Osteoblast (primary cell): ENCODE results near the gene TEPSIN. TPM values are rescaled to one million over a fixed set of nuclear protein-coding genes. Genes with fewer than 3 reads are reported as not detected.

Source experiments
- DNase-seq: peaks from one replicate; pipeline ENCODE4 v3.0.0; 2011; ENCODE audit warnings: low spot score, mixed read lengths; ENCODE audit not compliant: insufficient read length; ENCODE audit errors: missing footprints
- H2AFZ ChIP-seq: 2 replicates; pipeline ENCODE4 v1.6.0; 2011; ENCODE audit warnings: mild to moderate bottlenecking, low read length
- H3K27ac ChIP-seq: 2 replicates; pipeline ENCODE4 v1.5.1; 2011; ENCODE audit warnings: mild to moderate bottlenecking, low read depth, low read length, moderate library complexity
- H3K27me3 ChIP-seq: 2 replicates; pipeline ENCODE4 v1.6.0; 2012; ENCODE audit warnings: mild to moderate bottlenecking, control low read depth, inconsistent platforms, low read length, moderate library complexity; ENCODE audit not compliant: insufficient read depth
- H3K36me3 ChIP-seq: 2 replicates; pipeline ENCODE4 v1.5.1; 2011; ENCODE audit warnings: mild to moderate bottlenecking, low read length, control low read depth, moderate library complexity; ENCODE audit not compliant: insufficient read depth
- H3K4me1 ChIP-seq: 2 replicates; pipeline ENCODE4 v1.5.1; 2011; ENCODE audit warnings: mild to moderate bottlenecking, low read length, control low read depth, moderate library complexity; ENCODE audit not compliant: insufficient read depth
- H3K4me2 ChIP-seq: 2 replicates; pipeline ENCODE4 v1.6.0; 2011; ENCODE audit warnings: mild to moderate bottlenecking, low read length; ENCODE audit not compliant: insufficient read depth
- H3K4me3 ChIP-seq: fragments of 200-600 bp; sonication (generic); 3 replicates; pipeline ENCODE4 v1.5.1; 2012; ENCODE audit warnings: mild to moderate bottlenecking, low read length, inconsistent platforms; ENCODE audit not compliant: insufficient read depth
- H3K79me2 ChIP-seq: 2 replicates; pipeline ENCODE4 v1.6.0; 2012; ENCODE audit warnings: mild to moderate bottlenecking, low read length, control low read depth, inconsistent platforms; ENCODE audit not compliant: insufficient read depth
- H3K9me3 ChIP-seq: 2 replicates; pipeline ENCODE4 v1.5.1; 2011; ENCODE audit warnings: low read depth, low read length, control low read depth
- H4K20me1 ChIP-seq: 2 replicates; pipeline ENCODE4 v1.6.0; 2012; ENCODE audit warnings: mild to moderate bottlenecking, low read length, control low read depth; ENCODE audit not compliant: insufficient read depth
- total RNA-seq: library from RNA; depleted of rRNA; stranded (reverse); fragments of >200 nt; gene quantifications from 2 replicates; pipeline ENCODE4 v1.2.3, GENCODE V29; 2012
- TF ChIP-seq, protein P1 (sequence below): IDR thresholded peaks from 2 replicates; pipeline ENCODE4 v1.5.1; 2011; ENCODE audit warnings: mild to moderate bottlenecking, low read depth, low read length, moderate library complexity; ENCODE audit errors: extremely low read depth

Gene TEPSIN
- total RNA-seq, 1 donor: 16.6 TPM

DNA sequence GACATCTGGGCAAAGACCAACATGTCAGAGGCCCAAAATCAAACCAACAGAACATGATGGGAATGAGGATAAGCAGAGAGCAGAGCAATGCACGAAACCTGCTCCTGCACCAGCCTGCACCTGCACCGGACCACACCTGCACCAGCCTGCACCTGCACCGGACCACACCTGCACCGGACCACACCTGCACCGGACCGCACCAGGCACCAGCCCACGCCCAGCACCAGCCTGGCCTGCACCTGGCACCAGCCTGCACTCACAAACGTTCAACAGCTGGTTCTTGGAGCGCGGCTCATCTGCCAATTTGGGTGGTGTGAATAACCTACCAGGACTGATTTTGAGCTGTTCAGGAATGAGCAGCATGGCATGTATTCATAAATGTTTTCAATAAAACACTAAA lies 34.3 kb downstream of the TEPSIN start:
- Histone ChIP-seq H3K4me2 (no peak overlapping the region), H3K27me3 (no peaks in the 10 kb centered on the region), H3K9me3 (no peaks in the 10 kb centered on the region), H3K27ac (no peak overlapping the region), H3K4me1 (no peaks in the 10 kb centered on the region), H4K20me1 (no peaks in the 10 kb centered on the region), H3K79me2 (no peaks in the 10 kb centered on the region), H3K4me3 (no peak overlapping the region), H2AFZ (no peak overlapping the region), H3K36me3 (no peaks in the 10 kb centered on the region)
- TF ChIP-seq, protein P1, sequence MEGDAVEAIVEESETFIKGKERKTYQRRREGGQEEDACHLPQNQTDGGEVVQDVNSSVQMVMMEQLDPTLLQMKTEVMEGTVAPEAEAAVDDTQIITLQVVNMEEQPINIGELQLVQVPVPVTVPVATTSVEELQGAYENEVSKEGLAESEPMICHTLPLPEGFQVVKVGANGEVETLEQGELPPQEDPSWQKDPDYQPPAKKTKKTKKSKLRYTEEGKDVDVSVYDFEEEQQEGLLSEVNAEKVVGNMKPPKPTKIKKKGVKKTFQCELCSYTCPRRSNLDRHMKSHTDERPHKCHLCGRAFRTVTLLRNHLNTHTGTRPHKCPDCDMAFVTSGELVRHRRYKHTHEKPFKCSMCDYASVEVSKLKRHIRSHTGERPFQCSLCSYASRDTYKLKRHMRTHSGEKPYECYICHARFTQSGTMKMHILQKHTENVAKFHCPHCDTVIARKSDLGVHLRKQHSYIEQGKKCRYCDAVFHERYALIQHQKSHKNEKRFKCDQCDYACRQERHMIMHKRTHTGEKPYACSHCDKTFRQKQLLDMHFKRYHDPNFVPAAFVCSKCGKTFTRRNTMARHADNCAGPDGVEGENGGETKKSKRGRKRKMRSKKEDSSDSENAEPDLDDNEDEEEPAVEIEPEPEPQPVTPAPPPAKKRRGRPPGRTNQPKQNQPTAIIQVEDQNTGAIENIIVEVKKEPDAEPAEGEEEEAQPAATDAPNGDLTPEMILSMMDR: no peak
- peak; percentile 63 for DNase-seq

DNA sequence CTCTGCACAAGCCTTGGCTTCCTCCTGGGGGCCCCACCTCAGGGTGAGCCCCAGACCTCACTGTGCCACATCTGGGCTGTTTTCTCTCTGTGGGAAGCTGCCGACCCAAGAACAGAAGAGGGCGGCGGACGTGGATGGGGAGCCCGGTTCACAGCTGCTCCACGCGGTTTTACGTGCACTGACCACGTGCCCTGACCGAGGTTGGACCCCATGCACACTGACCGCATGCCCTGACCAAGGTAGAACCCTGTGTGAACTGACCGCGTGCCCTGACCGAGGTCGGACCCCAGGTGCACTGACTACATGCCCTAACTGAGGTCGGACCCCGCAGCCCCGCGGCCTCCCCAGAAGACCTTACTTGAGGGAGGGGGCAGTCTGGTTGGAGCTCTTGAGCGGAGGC lies 35.7 kb downstream of the TEPSIN start:
- Histone ChIP-seq H3K27me3 (no peaks in the 10 kb centered on the region), H3K36me3 (no peaks in the 10 kb centered on the region), H3K4me3 (no peak overlapping the region), H3K4me2 (no peak overlapping the region), H3K79me2 (no peaks in the 10 kb centered on the region), H2AFZ (no peak overlapping the region), H3K9me3 (no peaks in the 10 kb centered on the region), H3K27ac (no peak overlapping the region), H3K4me1 (no peaks in the 10 kb centered on the region), H4K20me1 (no peaks in the 10 kb centered on the region)
- TF ChIP-seq, protein P1: no peak
- peak; percentile 54 for DNase-seq

DNA sequence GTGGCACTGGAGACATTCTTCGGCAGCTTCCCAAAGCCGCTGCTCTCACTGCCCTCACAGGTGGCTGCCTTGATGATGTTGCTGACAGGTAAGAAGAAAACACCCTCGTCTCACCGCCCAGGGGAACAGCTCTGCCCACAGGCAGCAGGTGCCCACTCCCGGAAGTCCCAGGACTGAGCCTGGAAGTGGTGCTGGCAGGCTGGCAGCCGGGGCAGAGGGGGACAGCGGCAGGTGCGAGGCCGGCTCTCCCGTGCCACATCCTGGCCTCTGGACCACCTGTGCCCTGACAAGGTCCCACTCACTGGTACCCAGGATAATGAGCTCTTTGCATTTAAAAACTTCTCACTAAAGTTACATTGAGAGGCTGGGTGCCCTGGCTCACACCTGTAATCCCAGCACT lies 36.5 kb downstream of the TEPSIN start:
- no peak overlapping the region for H3K4me3 ChIP-seq
- H3K79me2 ChIP-seq: no peaks in the 10 kb centered on the region
- TF ChIP-seq, protein P1: no peak
- H3K36me3 ChIP-seq: no peaks in the 10 kb centered on the region
- no peak overlapping the region for H3K27ac ChIP-seq
- no peak for DNase-seq
- H3K4me2 ChIP-seq: no peak overlapping the region
- H3K4me1 ChIP-seq: no peaks in the 10 kb centered on the region
- H3K9me3 ChIP-seq: no peaks in the 10 kb centered on the region
- no peak overlapping the region for H2AFZ ChIP-seq
- no peaks in the 10 kb centered on the region for H3K27me3 ChIP-seq
- H4K20me1 ChIP-seq: no peaks in the 10 kb centered on the region

DNA sequence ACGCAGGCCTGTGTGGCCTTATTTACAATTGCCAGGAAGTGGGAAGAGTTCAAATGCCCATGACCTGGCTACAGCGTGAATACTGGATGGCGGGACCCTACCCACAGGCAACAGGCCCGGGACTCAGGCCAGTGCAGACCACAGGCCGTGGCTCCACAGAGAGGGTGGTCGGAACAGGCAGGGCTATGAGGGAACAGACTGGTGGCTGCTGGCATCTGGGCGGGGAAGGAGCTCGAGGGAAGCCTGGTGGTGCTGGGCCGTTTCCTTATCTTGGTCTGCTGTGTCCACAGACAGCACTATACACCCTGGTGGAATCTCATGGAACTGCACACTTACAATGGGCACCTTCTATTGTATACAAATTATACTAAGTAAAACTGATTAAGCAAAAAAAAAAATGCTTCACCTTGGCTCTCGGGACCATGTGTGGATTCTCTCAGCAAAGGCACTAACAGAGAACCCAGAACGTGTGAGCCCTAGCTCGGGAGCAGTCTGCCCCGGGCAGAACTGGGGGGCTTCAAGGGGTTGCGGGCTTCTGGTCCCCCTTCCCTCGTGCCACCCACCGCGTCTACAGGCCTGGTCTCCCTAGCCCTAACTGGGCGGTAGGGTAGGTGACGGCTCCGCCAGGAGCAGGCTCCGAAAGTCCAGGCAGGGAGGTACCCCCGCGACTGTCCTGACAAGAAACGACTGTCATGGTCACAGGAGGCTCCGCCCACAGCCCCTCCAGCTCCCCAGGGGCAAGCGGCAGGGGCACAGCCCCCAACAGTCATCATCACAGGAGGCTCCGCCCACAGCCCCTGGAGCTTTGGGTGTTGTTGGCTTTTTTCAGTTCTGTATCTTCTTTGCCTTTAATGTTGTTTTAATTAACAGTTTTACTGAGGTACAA lies 37.9 kb downstream of the TEPSIN start:
- H3K36me3 ChIP-seq: no peaks in the 10 kb centered on the region
- peak overlapping the region; percentile 74 for H2AFZ ChIP-seq
- H3K9me3 ChIP-seq: no peaks in the 10 kb centered on the region
- H3K4me2 ChIP-seq: no peak overlapping the region
- no peaks in the 10 kb centered on the region for H3K4me1 ChIP-seq
- no peaks in the 10 kb centered on the region for H4K20me1 ChIP-seq
- no peak overlapping the region for H3K27ac ChIP-seq
- H3K27me3 ChIP-seq: no peaks in the 10 kb centered on the region
- H3K4me3 ChIP-seq: no peak overlapping the region
- no peaks in the 10 kb centered on the region for H3K79me2 ChIP-seq
- peak; percentile 100 for DNase-seq
- TF ChIP-seq, protein P1: peak; percentile 69
